Ovary (tissue), 3 donors: ENCODE measurements around the gene PLEKHG4B.

Experiments
- EP300 ChIP-seq: sonication (generic); formaldehyde crosslinking; IDR thresholded peaks from one replicate; pipeline ENCODE4 v1.6.1; 2017; ENCODE audit warnings: antibody characterized with exemption
- POLR2A ChIP-seq: fragments of 450-650 bp; IDR thresholded peaks from one replicate; pipeline ENCODE4 v1.6.1; 2017; ENCODE audit warnings: antibody characterized with exemption, mild to moderate bottlenecking, moderate library complexity
- TF ChIP-seq, protein P1 (sequence below), 3 donors: fragments of 450-650 bp in 2 of 3; fragments of 200-600 bp in 1 of 3; IDR thresholded peaks; one replicate each; pipeline versions ENCODE4 v1.5.1 to v1.8.0; 2016 to 2022; ENCODE audit warnings: antibody characterized with exemption in 3 of 3, mild to moderate bottlenecking in 1 of 3
- donor health status: DM: no; HTN: no; CAD: no.

DNA sequence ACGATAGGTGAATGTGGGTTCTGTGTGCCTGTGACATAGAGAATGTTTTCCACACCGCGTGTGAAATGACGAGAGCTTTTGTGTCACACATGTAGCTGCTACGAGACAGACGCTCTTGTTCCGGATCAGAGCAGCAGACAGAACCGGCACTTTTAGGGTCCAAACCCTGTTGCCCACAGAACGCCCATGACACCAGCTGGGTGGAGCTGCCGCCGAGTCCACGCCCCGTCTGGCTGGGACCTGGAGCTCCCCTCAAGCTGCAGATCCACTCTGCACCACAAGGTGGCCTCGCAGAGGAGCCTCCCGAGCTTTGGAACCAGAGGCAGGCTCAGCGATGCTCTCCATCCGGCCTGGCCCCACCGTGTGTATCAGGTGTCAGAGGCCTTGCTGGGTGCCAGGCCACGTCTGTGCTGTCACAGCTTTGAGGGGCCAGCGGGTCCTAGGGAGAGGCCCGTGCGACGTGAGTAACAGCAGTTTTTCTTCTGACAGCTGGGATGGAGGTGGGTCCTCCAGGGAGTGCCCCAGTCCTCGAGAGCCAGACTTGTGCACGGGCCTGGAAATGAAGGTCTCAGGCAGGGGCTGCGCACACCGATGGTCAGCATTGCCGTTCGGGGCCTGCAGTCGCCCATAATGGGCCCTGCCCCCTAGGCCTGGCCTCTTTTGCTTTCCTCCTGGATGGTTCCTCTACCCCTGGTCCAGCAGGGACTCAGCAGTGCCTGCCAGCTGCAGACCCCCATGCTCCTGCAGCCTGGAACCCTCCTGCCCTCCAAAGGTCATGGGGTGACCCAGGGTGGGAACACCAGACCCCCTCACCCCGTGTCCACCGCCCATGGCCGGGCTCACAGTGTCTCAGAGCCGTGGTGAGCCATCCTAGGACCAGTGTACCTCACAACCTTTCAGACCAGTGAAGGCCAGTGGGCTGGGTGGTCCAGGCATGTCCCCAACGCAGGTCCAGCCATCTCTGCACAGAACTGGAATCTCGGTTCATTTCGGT, 96.8 kb downstream of the PLEKHG4B start:
- no peak for TF ChIP-seq EP300
- no peak for TF ChIP-seq POLR2A
- TF ChIP-seq, protein P1, sequence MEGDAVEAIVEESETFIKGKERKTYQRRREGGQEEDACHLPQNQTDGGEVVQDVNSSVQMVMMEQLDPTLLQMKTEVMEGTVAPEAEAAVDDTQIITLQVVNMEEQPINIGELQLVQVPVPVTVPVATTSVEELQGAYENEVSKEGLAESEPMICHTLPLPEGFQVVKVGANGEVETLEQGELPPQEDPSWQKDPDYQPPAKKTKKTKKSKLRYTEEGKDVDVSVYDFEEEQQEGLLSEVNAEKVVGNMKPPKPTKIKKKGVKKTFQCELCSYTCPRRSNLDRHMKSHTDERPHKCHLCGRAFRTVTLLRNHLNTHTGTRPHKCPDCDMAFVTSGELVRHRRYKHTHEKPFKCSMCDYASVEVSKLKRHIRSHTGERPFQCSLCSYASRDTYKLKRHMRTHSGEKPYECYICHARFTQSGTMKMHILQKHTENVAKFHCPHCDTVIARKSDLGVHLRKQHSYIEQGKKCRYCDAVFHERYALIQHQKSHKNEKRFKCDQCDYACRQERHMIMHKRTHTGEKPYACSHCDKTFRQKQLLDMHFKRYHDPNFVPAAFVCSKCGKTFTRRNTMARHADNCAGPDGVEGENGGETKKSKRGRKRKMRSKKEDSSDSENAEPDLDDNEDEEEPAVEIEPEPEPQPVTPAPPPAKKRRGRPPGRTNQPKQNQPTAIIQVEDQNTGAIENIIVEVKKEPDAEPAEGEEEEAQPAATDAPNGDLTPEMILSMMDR (IDR thresholded peaks at IDR 0.05): peak; percentile 88 to 96 (median 93)
